Astrocyte (in vitro differentiated cells and primary cell): ENCODE data around the gene HAUS3. TPM values are rescaled to one million over a fixed set of nuclear protein-coding genes. Genes with fewer than 3 reads are reported as not detected.
A peak's percentile ranks its signal among the peaks of the same experiment; 100 is the strongest.

ENCODE experiments used
- DNase-seq: peaks from one replicate; pipeline ENCODE4 v3.0.0-alpha.2; 2010; ENCODE audit warnings: low read depth
- FAIRE-seq: peaks from 2 replicates; lab custom pipeline; 2011; peaks lifted over from hg19 to GRCh38; lab: Jason Lieb, UNC
- H2AFZ ChIP-seq: 2 replicates; pipeline ENCODE4 v1.6.0; 2012; ENCODE audit warnings: low read depth, low read length, inconsistent platforms
- H3K27ac ChIP-seq: 2 replicates; pipeline ENCODE4 v1.5.1; 2011; ENCODE audit warnings: low read depth, low read length, inconsistent platforms
- H3K27me3 ChIP-seq: 2 replicates; pipeline ENCODE4 v1.6.0; 2011; ENCODE audit warnings: low read length, inconsistent platforms; ENCODE audit not compliant: insufficient read depth
- H3K36me3 ChIP-seq: 2 replicates; pipeline ENCODE4 v1.5.1; 2011; ENCODE audit warnings: low read length, inconsistent platforms; ENCODE audit not compliant: insufficient read depth
- H3K4me1 ChIP-seq: 2 replicates; pipeline ENCODE4 v1.5.1; 2011; ENCODE audit warnings: low read length, inconsistent platforms; ENCODE audit not compliant: insufficient read depth
- H3K4me2 ChIP-seq: 2 replicates; pipeline ENCODE4 v1.6.0; 2012; ENCODE audit warnings: low read length, inconsistent platforms
- H3K4me3 ChIP-seq: 2 replicates; pipeline ENCODE4 v1.5.1; 2011; ENCODE audit warnings: low read depth, mild to moderate bottlenecking, low read length, inconsistent platforms; ENCODE audit not compliant: insufficient read depth
- H3K79me2 ChIP-seq: 2 replicates; pipeline ENCODE4 v1.6.0; 2012; ENCODE audit warnings: mild to moderate bottlenecking, low read length, inconsistent platforms; ENCODE audit not compliant: insufficient read depth
- H3K9ac ChIP-seq: 2 replicates; pipeline ENCODE4 v1.6.0; 2012; ENCODE audit warnings: mild to moderate bottlenecking, low read length, inconsistent platforms
- H3K9me3 ChIP-seq: 2 replicates; pipeline ENCODE4 v1.5.1; 2012; ENCODE audit warnings: low read depth, mild to moderate bottlenecking, low read length, inconsistent platforms; ENCODE audit not compliant: insufficient read depth
- H4K20me1 ChIP-seq: 2 replicates; pipeline ENCODE4 v1.6.0; 2012; ENCODE audit warnings: low read length, inconsistent platforms; ENCODE audit not compliant: insufficient read depth
- H3K27ac Mint-ChIP-seq: one replicate; pipeline ENCODE4 v1.8.0; 2021; ENCODE audit warnings: mild to moderate bottlenecking, mixed read lengths; ENCODE audit not compliant: unreplicated experiment
- H3K27me3 Mint-ChIP-seq: one replicate; pipeline ENCODE4 v1.8.0; 2021; ENCODE audit warnings: low read depth, mixed read lengths; ENCODE audit not compliant: unreplicated experiment
- H3K36me3 Mint-ChIP-seq: one replicate; pipeline ENCODE4 v1.8.0; 2021; ENCODE audit warnings: low read depth, mixed read lengths; ENCODE audit not compliant: unreplicated experiment
- H3K4me1 Mint-ChIP-seq: one replicate; pipeline ENCODE4 v1.8.0; 2021; ENCODE audit warnings: low read depth, mixed read lengths; ENCODE audit not compliant: unreplicated experiment
- H3K4me3 Mint-ChIP-seq: one replicate; pipeline ENCODE4 v1.8.0; 2021; ENCODE audit warnings: mild to moderate bottlenecking, moderate library complexity, mixed read lengths; ENCODE audit not compliant: unreplicated experiment
- H3K9me3 Mint-ChIP-seq: one replicate; pipeline ENCODE4 v1.8.0; 2021; ENCODE audit warnings: mild to moderate bottlenecking, mixed read lengths; ENCODE audit not compliant: unreplicated experiment
- CTCF ChIP-seq: IDR thresholded peaks from 2 replicates; pipeline ENCODE4 v1.5.1; 2011; ENCODE audit warnings: low read depth, mild to moderate bottlenecking, inconsistent platforms, low read length, moderate library complexity; ENCODE audit not compliant: insufficient read depth
- EZH2 ChIP-seq: IDR thresholded peaks from 2 replicates; pipeline ENCODE4 v1.6.1; 2012; ENCODE audit warnings: mild to moderate bottlenecking, low read length, inconsistent platforms; ENCODE audit not compliant: insufficient read depth
- total RNA-seq: library from RNA; stranded (reverse); gene quantifications from 2 replicates; pipeline ENCODE4 v1.2.1, GENCODE V29; 2021

The HAUS3 gene
- total RNA-seq, 1 donor from 2014 or later, result 10.7 TPM

DNA sequence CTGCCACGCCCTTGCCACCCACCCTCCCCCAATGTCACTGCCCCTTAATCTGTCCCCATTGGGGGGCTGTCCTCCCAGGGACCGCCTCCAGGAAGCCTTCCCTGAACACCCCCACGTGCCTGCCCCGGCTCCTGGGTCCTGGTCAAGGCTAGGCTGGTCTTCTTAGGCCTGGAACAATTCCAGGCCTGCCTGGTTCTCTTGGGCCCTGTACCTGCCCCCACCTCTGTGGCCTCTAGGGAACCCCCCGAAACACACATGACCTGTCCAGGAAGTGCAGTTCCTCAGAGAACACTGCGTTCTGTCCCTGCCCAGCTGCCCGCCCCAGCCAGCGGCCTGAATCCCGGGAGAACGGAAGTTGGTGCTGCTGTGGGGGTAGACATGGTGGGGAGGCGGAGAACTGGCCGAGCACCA, 14.9 kb upstream of the HAUS3 start:
- H3K9me3 Mint-ChIP-seq, result no peaks in the 10 kb centered on the region
- H2AFZ ChIP-seq, result no peak overlapping the region
- peaks cover 15% of the 10 kb centered on the region for H3K36me3 Mint-ChIP-seq
- H3K27me3 Mint-ChIP-seq, result no peaks in the 10 kb centered on the region
- no peak overlapping the region for H3K9ac ChIP-seq
- no peaks in the 10 kb centered on the region for H3K9me3 ChIP-seq
- peak overlapping the region; percentile 18 for H3K4me2 ChIP-seq
- TF ChIP-seq CTCF, result no peak
- no peak for TF ChIP-seq EZH2
- H3K79me2 ChIP-seq, result peaks cover 60% of the 10 kb centered on the region
- no peak overlapping the region for H3K27ac ChIP-seq
- H4K20me1 ChIP-seq, result peaks cover 93% of the 10 kb centered on the region
- DNase-seq (no peak), FAIRE-seq (no peak)
- H3K4me3 ChIP-seq, result no peak overlapping the region
- H3K4me1 Mint-ChIP-seq, result peaks cover 6% of the 10 kb centered on the region
- H3K4me3 Mint-ChIP-seq, result no peak overlapping the region
- H3K27ac Mint-ChIP-seq, result no peak overlapping the region
- peaks cover 24% of the 10 kb centered on the region for H3K4me1 ChIP-seq
- no peaks in the 10 kb centered on the region for H3K27me3 ChIP-seq
- peaks cover 5% of the 10 kb centered on the region for H3K36me3 ChIP-seq

- no peak for DNase-seq
- H3K27ac Mint-ChIP-seq, result no peak overlapping the region
- no peaks in the 10 kb centered on the region for H3K9me3 Mint-ChIP-seq
Observed at GRCh38 chr4:2256156-2256731, 14.3 kb upstream of the HAUS3 start.

More at GRCh38 chr4:2256156-2256731, 14.3 kb upstream of the HAUS3 start:
- Histone ChIP-seq H4K20me1 (peaks cover 99% of the 10 kb centered on the region), H3K36me3 (peaks cover 5% of the 10 kb centered on the region), H3K27me3 (no peaks in the 10 kb centered on the region), H3K4me2 (peak overlapping the region; percentile 60), H3K9me3 (no peaks in the 10 kb centered on the region), H3K4me1 (peaks cover 24% of the 10 kb centered on the region), H3K9ac (peak overlapping the region; percentile 18), H2AFZ (no peak overlapping the region), H3K79me2 (peaks cover 59% of the 10 kb centered on the region), H3K27ac (no peak overlapping the region), H3K4me3 (no peak overlapping the region)
- no peaks in the 10 kb centered on the region for H3K27me3 Mint-ChIP-seq
- H3K36me3 Mint-ChIP-seq, result peaks cover 15% of the 10 kb centered on the region
- H3K4me1 Mint-ChIP-seq, result peaks cover 6% of the 10 kb centered on the region
- FAIRE-seq, result no peak
- TF ChIP-seq EZH2, result no peak
- TF ChIP-seq CTCF, result no peak
- no peak overlapping the region for H3K4me3 Mint-ChIP-seq
